HEK293T (cell line): Measurements from ENCODE around the gene OR8K3.

Source experiments
- CTCF ChIA-PET: fragments of 350-600 bp; formaldehyde crosslinking; extraction: SDS; loops from one replicate; lab custom pipeline; 2021; ENCODE audit warnings: antibody characterized with exemption, inconsistent platforms; lab: Yijun Ruan, JAX
- POLR2A ChIA-PET: fragments of 350-600 bp; formaldehyde crosslinking; extraction: SDS; loops from one replicate; lab custom pipeline; 2020; ENCODE audit warnings: antibody characterized with exemption, inconsistent platforms; lab: Yijun Ruan, JAX
- DNase-seq: peaks from one replicate; pipeline ENCODE4 v3.0.0; 2012; ENCODE audit warnings: mixed read lengths; ENCODE audit errors: extremely low spot score
- ARNT ChIP-seq: fragments of 450-650 bp; IDR thresholded peaks from 2 replicates; pipeline ENCODE4 v1.6.1; 2017; ENCODE audit warnings: mild to moderate bottlenecking
- BHLHE40 ChIP-seq: fragments of 450-650 bp; IDR thresholded peaks from 2 replicates; pipeline ENCODE4 v1.6.1; 2016; ENCODE audit warnings: mild to moderate bottlenecking, moderate library complexity, borderline replicate concordance
- CTBP1 ChIP-seq: fragments of 450-650 bp; IDR thresholded peaks from 2 replicates; pipeline ENCODE4 v1.6.1; 2016; ENCODE audit warnings: borderline replicate concordance
- ELF4 ChIP-seq: fragments of 450-650 bp; IDR thresholded peaks from 2 replicates; pipeline ENCODE4 v1.6.1; 2017; ENCODE audit warnings: antibody characterized with exemption
- FOXA1 ChIP-seq: fragments of 450-650 bp; IDR thresholded peaks from 2 replicates; pipeline ENCODE4 v1.6.1; 2016; ENCODE audit warnings: mild to moderate bottlenecking
- FOXK2 ChIP-seq: fragments of 450-650 bp; IDR thresholded peaks from 2 replicates; pipeline ENCODE4 v1.6.1; 2016; ENCODE audit warnings: mild to moderate bottlenecking
- FOXM1 ChIP-seq: fragments of 450-650 bp; IDR thresholded peaks from 2 replicates; pipeline ENCODE4 v1.6.1; 2017; ENCODE audit warnings: mild to moderate bottlenecking, borderline replicate concordance
- HDGF ChIP-seq: fragments of 450-650 bp; IDR thresholded peaks from 2 replicates; pipeline ENCODE4 v1.6.1; 2017; ENCODE audit warnings: antibody characterized with exemption, borderline replicate concordance
- L3MBTL2 ChIP-seq: fragments of 450-650 bp; conservative IDR thresholded peaks from 2 replicates; pipeline ENCODE4 v1.6.1; 2016; ENCODE audit warnings: mild to moderate bottlenecking
- LEF1 ChIP-seq: fragments of 450-650 bp; IDR thresholded peaks from 2 replicates; pipeline ENCODE4 v1.6.1; 2017; ENCODE audit warnings: mild to moderate bottlenecking, borderline replicate concordance
- NFRKB ChIP-seq: fragments of 450-650 bp; IDR thresholded peaks from 2 replicates; pipeline ENCODE4 v1.6.1; 2016; ENCODE audit warnings: mild to moderate bottlenecking, moderate library complexity
- SP1 ChIP-seq: fragments of 450-650 bp; IDR thresholded peaks from 2 replicates; pipeline ENCODE4 v1.6.1; 2017
- SUZ12 ChIP-seq: fragments of 450-650 bp; IDR thresholded peaks from 2 replicates; pipeline ENCODE4 v1.6.1; 2016; ENCODE audit warnings: mild to moderate bottlenecking
- TARDBP ChIP-seq: fragments of 450-650 bp; IDR thresholded peaks from 2 replicates; pipeline ENCODE4 v1.6.1; 2016
- ZNF384 ChIP-seq: fragments of 450-650 bp; IDR thresholded peaks from 2 replicates; pipeline ENCODE4 v1.6.1; 2016
- TF ChIP-seq, protein P1 (sequence below): fragments of 450-650 bp; IDR thresholded peaks from 2 replicates; pipeline ENCODE4 v1.6.1; 2016

Gene OR8K3

DNA sequence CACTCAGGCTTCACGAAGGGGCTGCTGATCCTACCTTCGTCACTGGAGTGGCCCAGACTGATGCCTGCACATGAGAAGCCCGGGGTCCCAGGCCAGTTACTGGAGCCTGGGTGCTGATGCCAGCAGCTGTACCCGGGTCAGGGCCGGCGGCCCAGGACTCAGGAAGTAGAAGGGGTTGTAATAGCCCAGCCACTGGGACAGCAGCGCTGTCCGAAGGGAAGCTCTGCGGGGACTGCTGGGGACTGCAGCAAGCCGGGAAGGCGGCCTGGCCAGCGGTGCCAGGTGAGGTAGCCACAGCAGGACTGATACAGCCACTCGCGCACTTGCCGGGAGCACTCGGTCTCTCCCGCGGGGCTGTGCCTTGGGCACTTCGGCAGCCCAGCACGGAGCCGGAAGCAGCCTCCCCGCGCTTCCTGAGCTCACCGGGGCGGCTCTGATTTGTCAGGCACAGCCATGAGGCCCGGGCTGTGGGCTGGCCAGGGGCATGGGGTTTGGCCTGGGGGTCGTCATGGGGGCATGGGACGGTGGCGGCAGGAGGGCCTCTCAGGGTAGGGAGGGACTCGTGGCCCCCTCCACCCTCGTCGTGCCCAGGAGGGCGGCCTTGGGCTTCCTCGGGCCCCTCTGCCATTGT lies 17.0 kb downstream of the OR8K3 start:
- ChIA-PET CTCF (no interaction called here), POLR2A (no interaction called here)
- TF ChIP-seq CTBP1 (no peak), FOXK2 (no peak), ARNT (no peak), FOXA1 (no peak), SP1 (no peak), ZNF384 (no peak), NFRKB (no peak), HDGF (no peak), SUZ12 (no peak)
- TF ChIP-seq, protein P1, sequence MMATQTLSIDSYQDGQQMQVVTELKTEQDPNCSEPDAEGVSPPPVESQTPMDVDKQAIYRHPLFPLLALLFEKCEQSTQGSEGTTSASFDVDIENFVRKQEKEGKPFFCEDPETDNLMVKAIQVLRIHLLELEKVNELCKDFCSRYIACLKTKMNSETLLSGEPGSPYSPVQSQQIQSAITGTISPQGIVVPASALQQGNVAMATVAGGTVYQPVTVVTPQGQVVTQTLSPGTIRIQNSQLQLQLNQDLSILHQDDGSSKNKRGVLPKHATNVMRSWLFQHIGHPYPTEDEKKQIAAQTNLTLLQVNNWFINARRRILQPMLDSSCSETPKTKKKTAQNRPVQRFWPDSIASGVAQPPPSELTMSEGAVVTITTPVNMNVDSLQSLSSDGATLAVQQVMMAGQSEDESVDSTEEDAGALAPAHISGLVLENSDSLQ: no peak
- DNase-seq: no peak

DNA sequence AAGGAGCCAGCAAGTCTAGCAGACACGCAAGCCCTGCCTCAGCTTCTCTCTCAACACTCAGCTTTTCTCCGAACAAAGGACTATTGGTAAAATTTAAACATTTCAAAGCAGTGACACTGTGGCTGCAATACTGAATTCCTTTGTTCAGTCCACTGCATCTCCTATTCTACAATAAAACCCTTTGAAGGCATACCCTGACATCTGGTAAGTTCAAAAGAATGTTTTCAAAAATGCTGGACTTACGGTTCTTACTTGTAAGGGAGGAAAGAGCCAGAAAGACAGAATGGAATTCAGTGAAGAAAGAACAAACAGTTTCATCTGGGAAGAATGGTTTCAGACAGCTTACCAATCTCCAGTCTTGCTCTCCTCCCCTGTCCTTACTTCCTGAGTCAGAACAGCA lies 18.2 kb downstream of the OR8K3 start:
- ChIA-PET POLR2A (no interaction called here), CTCF (no interaction called here)
- TF ChIP-seq BHLHE40 (no peak), FOXM1 (no peak), ZNF384 (no peak), CTBP1 (no peak), ELF4 (no peak), ARNT (no peak), SUZ12 (no peak), LEF1 (no peak), SP1 (no peak), TARDBP (no peak), HDGF (no peak), L3MBTL2 (no peak)
- DNase-seq: no peak

DNA sequence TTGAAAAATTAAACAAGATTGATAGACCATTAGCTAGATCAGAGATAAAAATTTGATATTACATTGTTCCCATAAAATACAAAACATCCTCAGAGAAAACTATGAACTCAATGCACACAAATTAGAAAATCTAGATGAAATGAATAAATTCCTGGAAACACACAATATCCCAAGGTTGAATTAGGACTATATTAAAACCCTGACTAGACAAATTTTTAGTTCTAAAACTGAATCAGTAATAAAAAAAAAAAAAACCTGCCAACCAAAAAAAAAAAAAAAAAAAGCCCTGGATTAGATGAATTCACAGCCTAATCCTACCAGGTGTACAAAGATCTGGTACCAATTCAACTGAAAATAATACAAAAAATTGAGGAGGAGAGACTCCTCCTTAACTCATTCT lies 25.3 kb downstream of the OR8K3 start:
- TF ChIP-seq FOXA1 (no peak), L3MBTL2 (no peak), FOXM1 (no peak), LEF1 (no peak), SP1 (no peak), ZNF384 (no peak), CTBP1 (no peak), TARDBP (no peak), ELF4 (no peak), SUZ12 (no peak), FOXK2 (no peak), NFRKB (no peak), HDGF (no peak), ARNT (no peak), BHLHE40 (no peak)
- TF ChIP-seq, protein P1: no peak
- ChIA-PET POLR2A (no interaction called here), CTCF (no interaction called here)
- DNase-seq: no peak

DNA sequence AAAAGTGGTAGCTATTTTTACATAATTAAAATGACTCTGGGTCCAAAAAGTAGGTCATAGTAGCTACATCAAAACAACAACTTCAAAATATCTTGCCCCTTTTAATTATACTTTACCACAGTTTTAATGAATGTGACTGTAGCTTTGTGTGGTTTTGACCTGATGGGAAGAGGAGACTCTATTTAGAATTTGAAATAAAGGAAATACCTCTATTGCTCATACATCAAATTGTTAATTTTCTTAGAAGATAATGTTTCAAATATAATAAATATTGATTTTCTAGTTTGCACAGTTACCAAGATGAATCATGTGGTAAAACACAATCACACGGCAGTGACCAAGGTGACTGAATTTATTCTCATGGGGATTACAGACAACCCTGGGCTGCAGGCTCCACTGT lies 30.8 kb downstream of the OR8K3 start, which contains the start of gene OR8K1:
OR8K1 (plus strand) TSS at position 301 of the 400 bp plus-strand sequence; CDS start at position 301, 0 bp downstream.
- no peak for DNase-seq
- ChIA-PET CTCF (no interaction called here), POLR2A (no interaction called here)
- TF ChIP-seq SP1 (no peak), FOXK2 (no peak), LEF1 (no peak), FOXM1 (no peak), SUZ12 (no peak), HDGF (no peak), L3MBTL2 (no peak), NFRKB (no peak), ELF4 (no peak), BHLHE40 (no peak), CTBP1 (no peak)

DNA sequence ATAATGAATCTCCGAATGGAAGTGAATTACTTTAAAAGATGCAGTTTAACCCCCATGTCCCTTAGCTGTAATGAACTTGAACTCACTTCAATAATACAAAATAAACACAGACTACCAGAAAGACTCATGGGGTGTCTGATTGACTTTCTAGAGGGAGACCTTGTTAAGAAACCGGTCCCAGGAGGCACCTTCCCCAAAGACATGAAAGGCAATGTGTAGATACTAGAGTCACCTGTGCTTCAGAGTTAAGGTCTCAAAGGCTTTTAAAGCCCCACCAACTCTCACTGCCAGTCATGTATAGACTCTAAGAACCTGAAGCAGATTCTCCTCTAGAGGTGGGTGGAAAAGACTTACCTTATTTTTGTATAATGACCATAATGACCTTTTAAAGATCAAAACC lies 39.0 kb downstream of the OR8K3 start, which contains the start of gene OR8J1:
OR8J1 (plus strand) TSS at position 301 of the 400 bp plus-strand sequence. CDS start 5,956 bp downstream, outside the sequence.
- CTCF ChIA-PET: no interaction called here
- TF ChIP-seq SUZ12 (no peak), BHLHE40 (no peak), HDGF (no peak), ELF4 (no peak), FOXK2 (no peak), ZNF384 (no peak), FOXM1 (no peak), L3MBTL2 (no peak), SP1 (no peak), FOXA1 (no peak), LEF1 (no peak), CTBP1 (no peak), NFRKB (no peak), ARNT (no peak), TARDBP (no peak)
- TF ChIP-seq, protein P1: no peak
- no peak for DNase-seq
- POLR2A ChIA-PET: no interaction called here
